ENCODE measurements around the gene LAMA1.

- TF ChIP-seq, protein P1, sequence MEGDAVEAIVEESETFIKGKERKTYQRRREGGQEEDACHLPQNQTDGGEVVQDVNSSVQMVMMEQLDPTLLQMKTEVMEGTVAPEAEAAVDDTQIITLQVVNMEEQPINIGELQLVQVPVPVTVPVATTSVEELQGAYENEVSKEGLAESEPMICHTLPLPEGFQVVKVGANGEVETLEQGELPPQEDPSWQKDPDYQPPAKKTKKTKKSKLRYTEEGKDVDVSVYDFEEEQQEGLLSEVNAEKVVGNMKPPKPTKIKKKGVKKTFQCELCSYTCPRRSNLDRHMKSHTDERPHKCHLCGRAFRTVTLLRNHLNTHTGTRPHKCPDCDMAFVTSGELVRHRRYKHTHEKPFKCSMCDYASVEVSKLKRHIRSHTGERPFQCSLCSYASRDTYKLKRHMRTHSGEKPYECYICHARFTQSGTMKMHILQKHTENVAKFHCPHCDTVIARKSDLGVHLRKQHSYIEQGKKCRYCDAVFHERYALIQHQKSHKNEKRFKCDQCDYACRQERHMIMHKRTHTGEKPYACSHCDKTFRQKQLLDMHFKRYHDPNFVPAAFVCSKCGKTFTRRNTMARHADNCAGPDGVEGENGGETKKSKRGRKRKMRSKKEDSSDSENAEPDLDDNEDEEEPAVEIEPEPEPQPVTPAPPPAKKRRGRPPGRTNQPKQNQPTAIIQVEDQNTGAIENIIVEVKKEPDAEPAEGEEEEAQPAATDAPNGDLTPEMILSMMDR (IDR thresholded peaks at IDR 0.05; ENCODE audit: poor library complexity, severe bottlenecking), result no peak
- TF ChIP-seq TAF1 (IDR thresholded peaks at IDR 0.05; ENCODE audit: low read depth) (no peak), POLR2AphosphoS5 (IDR thresholded peaks at IDR 0.05) (no peak), EZH2 (IDR thresholded peaks at IDR 0.05; ENCODE audit: borderline replicate concordance, insufficient read depth, low read length, poor library complexity, severe bottlenecking) (no peak), RAD21 (conservative IDR thresholded peaks at IDR 0.05) (no peak), EP300 (conservative IDR thresholded peaks at IDR 0.05; ENCODE audit: poor library complexity, severe bottlenecking) (no peak), SMC3 (conservative IDR thresholded peaks at IDR 0.05; ENCODE audit: poor library complexity) (no peak), REST (IDR thresholded peaks at IDR 0.05; ENCODE audit: borderline replicate concordance) (no peak)
Measured at GRCh38 chr18:7111134-7111533, 6.5 kb downstream of the LAMA1 start.

Measured in neural cell (in vitro differentiated cells).